HG03139 (cell line): ENCODE results near the gene CORO7.

ENCODE experiments used
- ATAC-seq: cut with Tn5 transposase; IDR thresholded peaks from one replicate; pipeline ENCODE4 v1.9.1; 2021; ENCODE audit not compliant: unreplicated experiment

CORO7 gene

GRCh38 chr16:4373356-4373908, 43.0 kb downstream of the CORO7 start:
- ATAC-seq = no peak

- no peak for ATAC-seq
These were observed 43.6 kb downstream of the CORO7 start for GRCh38 chr16:4372578-4373355.

GRCh38 chr16:4372001-4372577, 44.3 kb downstream of the CORO7 start:
- ATAC-seq = no peak

DNA sequence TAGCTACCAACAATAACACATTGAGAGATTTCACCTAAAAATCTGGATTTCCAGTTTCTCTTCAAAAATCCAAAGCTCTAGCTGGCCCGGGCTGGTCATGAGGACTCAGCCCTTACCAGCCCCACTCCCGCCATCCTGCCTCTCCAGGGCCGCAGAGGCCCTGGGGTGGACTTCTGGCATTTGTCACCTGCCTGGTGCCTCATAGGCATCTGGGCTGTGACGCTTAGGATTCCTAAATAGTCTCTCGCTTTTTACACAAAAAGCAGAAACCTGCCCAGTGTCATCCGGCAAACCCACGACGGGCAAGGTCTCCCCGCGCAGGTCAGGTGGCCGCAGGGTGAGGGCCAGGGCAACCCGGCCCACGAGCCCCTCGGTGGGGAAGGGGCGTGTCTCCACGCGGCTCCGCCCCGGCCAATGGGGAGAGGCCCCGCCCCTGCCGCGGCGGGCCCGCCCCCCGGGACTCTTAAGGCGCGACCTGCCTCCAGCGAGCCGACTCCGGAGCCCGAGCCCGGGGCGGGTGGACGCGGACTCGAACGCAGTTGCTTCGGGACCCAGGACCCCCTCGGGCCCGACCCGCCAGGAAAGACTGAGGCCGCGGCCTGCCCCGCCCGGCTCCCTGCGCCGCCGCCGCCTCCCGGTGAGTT, 44.9 kb downstream of the CORO7 start, which contains the start of gene VASN:
VASN (plus strand) TSS at position 492 of the 644 bp plus-strand sequence. CDS start 9,030 bp downstream, outside the sequence.
- ATAC-seq = no peak

DNA sequence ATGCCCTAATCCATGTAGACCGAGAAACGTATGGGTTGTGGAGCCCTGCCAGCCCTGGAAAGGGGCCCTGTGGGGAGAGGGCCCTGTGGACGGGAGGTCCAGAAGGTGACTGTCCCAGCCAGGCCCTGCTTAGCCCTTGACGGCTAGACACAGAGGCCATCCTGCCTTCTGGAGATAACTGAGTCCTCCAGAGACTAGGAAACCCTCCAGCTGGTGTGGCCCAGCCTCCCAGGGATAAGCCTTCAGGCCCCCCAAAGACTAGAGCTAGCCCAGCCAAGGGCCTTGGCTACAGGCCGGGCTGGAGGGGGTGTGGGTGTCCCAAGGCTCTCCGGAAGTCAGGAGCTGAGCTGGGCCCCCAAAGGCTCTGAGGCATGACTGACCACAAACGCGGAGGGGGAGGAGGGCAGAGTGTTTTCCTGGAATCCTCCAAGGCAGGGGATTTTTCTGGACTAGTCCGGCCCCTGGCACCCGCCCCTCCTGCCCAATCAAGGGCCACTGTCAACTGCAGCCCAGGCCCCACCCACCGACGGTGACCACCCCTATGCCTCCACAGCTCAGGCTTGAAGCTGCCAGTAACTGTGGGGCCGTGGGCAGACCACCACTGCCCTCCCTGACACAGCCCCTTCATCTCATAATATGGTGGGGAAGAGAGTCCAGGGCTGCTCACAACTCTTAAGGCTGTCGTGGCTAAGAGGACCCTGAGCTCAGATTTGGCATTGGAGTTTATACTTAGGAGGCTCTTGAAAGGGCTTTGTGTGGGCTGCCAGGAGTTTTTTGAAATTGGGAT, 45.6 kb downstream of the CORO7 start:
- no peak for ATAC-seq

- ATAC-seq = no peak
These were observed 46.2 kb downstream of the CORO7 start for GRCh38 chr16:4370151-4370550.

- no peak for ATAC-seq
These were observed 47.2 kb downstream of the CORO7 start for GRCh38 chr16:4369007-4369733.

- ATAC-seq = no peak
These were observed 49.0 kb downstream of the CORO7 start for GRCh38 chr16:4367393-4367856.

GRCh38 chr16:4366016-4366415, 50.4 kb downstream of the CORO7 start:
- ATAC-seq = no peak

DNA sequence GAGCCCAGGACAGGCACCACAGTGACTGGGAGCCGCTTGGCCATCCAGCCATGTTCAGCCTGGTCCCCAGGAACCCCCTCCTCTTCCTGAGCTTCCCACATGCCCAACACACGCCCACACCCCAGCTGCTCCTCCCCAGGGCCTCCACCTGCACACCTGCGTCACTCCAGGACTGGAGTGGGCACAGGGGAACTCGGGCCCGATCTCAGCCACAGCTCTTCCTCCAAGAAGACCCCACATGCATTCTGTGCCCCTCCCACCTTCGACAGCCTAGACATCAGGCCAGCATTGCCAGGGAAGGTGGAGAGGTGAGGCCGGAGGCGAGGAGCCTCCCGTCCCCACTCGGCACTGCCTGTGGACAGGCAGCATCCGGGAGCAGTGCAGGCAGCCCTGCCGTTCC, 50.8 kb downstream of the CORO7 start:
- ATAC-seq = no peak

DNA sequence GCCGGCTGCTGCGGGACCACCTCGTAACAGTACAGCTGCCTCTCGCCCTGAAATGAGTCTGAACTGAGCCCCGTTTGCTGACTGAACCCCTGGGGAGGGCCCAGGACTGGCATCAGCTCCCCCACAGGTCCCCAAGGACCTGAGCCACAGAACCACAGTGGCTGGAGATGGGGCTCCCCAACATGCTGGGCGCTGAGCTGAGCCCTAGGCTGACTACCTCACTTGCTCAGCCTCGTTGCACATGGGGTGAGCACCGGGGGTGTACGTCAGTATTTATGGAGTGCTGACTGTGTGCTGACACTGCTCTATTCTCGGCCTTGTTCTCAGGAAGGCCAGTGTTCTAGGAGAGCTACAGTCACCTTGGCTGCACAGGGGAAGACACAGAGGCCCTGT, 51.4 kb downstream of the CORO7 start:
- no peak for ATAC-seq

GRCh38 chr16:4364196-4365013, 52.0 kb downstream of the CORO7 start:
- no peak for ATAC-seq

- ATAC-seq = no peak
These were observed 53.8 kb downstream of the CORO7 start for GRCh38 chr16:4362476-4363135.

- no peak for ATAC-seq
These were observed 54.5 kb downstream of the CORO7 start for GRCh38 chr16:4361944-4362311.

- ATAC-seq = no peak
These were observed 55.1 kb downstream of the CORO7 start for GRCh38 chr16:4361033-4361943.

DNA sequence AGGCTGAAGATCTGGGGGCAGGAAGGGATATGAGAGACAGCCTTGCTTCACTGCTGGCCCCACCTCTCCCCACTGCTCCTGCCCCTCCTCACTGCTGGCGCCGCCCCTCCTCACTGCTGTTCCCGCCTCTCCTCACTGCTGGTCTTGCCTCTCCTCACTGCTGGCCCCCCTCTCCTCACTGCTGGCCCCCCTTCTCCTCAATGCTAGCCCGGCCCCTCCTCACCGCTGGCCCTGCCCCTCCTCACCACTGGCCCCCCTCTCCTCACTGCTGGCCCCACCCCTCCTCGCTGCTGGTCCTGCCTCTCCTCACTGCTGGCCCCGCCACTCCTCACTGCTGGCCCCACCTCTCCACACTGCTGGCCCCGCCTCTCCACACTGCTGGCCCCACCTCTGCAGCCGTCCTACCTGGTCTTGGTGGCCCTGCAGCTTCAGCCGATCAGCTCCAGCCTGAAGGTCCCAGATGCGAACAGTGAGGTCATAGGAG, 55.8 kb downstream of the CORO7 start:
- no peak for ATAC-seq

DNA sequence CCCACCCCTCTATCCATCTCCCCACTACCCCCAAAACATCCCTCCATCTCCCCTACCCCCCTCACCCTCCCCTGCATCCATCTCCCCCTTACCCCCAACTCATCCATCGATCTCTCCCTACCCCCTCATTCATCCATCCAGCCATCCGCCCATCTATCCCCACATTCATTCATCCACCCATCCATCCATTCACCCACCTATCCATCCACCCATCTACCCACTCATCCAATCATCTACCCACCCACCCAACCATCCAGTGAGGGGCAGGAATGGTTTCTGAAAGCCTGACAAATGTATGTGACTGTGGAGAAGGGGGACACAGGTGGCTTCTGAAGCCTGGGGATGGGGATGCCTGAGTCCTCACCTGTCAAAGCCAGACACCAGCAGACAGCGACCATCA, 56.5 kb downstream of the CORO7 start:
- ATAC-seq = no peak
